GM12878 (cell line): ENCODE data around the gene SIM1. TPM values are rescaled to one million over a fixed set of nuclear protein-coding genes. Genes with fewer than 3 reads are reported as not detected.

Source experiments
- ATAC-seq: fragments of 200-7000 bp; cut with Tn5 transposase; 3 replicates; pipeline ENCODE4 v1.9.1; 2020; ENCODE audit warnings: mild to moderate bottlenecking, moderate library complexity
- BruUV-seq: library from RNA; stranded (reverse); fragments of 400-500 nt; replicated peaks from 2 replicates; lab custom pipeline; 2021; lab: Mats Ljungman, UMichigan
- CTCF ChIA-PET: fragments of 300-600 bp; sonication (Branson Sonifier 250); formaldehyde crosslinking; extraction: SDS; loops from one replicate; lab custom pipeline; 2021; ENCODE audit warnings: inconsistent platforms; lab: Yijun Ruan, JAX
- POLR2A ChIA-PET: fragments of 350-600 bp; formaldehyde crosslinking; extraction: SDS; loops from one replicate; lab custom pipeline; 2021; ENCODE audit warnings: inconsistent platforms; lab: Charles Lee
- RAD21 ChIA-PET: fragments of 300-600 bp; sonication (Branson Sonifier 250); formaldehyde crosslinking; loops from one replicate; lab custom pipeline; 2023; ENCODE audit warnings: antibody characterized with exemption; ENCODE audit not compliant: unreplicated experiment; lab: Charles Lee
- SMC1A ChIA-PET: fragments of 300-600 bp; sonication (Branson Sonifier 250); formaldehyde crosslinking; loops from one replicate; lab custom pipeline; 2023; ENCODE audit not compliant: unreplicated experiment, uncharacterized antibody; lab: Charles Lee
- DNase-seq: peaks from one replicate; pipeline ENCODE4 v3.0.0-alpha.2; 2011; ENCODE audit warnings: low read depth, low spot score
- FAIRE-seq: peaks from 3 replicates; lab custom pipeline; 2011; peaks lifted over from hg19 to GRCh38; lab: Jason Lieb, UNC
- H2AFZ ChIP-seq: 2 replicates; pipeline ENCODE4 v1.6.0; 2011; ENCODE audit warnings: low read depth, low read length, control low read depth; ENCODE audit not compliant: control insufficient read depth
- H3K27ac ChIP-seq: 2 replicates; pipeline ENCODE4 v1.5.1; 2011; ENCODE audit warnings: control low read depth; ENCODE audit not compliant: control insufficient read depth, insufficient read depth
- H3K27me3 ChIP-seq, 2 experiments: replicated peaks in 1 of 2; 2 replicates each; pipeline versions ENCODE4 v1.6.0 to v1.6.1; 2011; ENCODE audit warnings: low read length in 1 of 2; ENCODE audit not compliant: control insufficient read depth in 2 of 2, insufficient read depth in 2 of 2
- H3K36me3 ChIP-seq, 2 experiments: 2 replicates each; pipeline ENCODE4 v1.5.1; 2011; ENCODE audit warnings: low read length in 1 of 2; ENCODE audit not compliant: control insufficient read depth in 2 of 2, insufficient read depth in 2 of 2
- H3K4me1 ChIP-seq: 2 replicates; pipeline ENCODE4 v1.6.1; 2011; ENCODE audit warnings: mild to moderate bottlenecking, low read length, moderate library complexity, mixed read lengths; ENCODE audit not compliant: control insufficient read depth, insufficient read depth
- H3K4me2 ChIP-seq: 2 replicates; pipeline ENCODE4 v1.6.0; 2011; ENCODE audit warnings: control low read depth; ENCODE audit not compliant: control insufficient read depth, insufficient read depth
- H3K4me3 ChIP-seq: fragments of 200-600 bp; sonication (generic); 2 replicates; pipeline ENCODE4 v1.5.1; 2016
- H3K79me2 ChIP-seq: 2 replicates; pipeline ENCODE4 v1.6.0; 2011; ENCODE audit warnings: low read length; ENCODE audit not compliant: control insufficient read depth, insufficient read depth
- H3K9ac ChIP-seq: 2 replicates; pipeline ENCODE4 v1.8.0; 2011; ENCODE audit warnings: low read length, control low read depth, mixed read lengths; ENCODE audit not compliant: control insufficient read depth, insufficient read depth
- H3K9me3 ChIP-seq: replicated peaks from 3 replicates; pipeline ENCODE4 v1.5.1; 2011; ENCODE audit warnings: mild to moderate bottlenecking, low read length; ENCODE audit not compliant: control insufficient read depth, insufficient read depth
- H4K20me1 ChIP-seq: 2 replicates; pipeline ENCODE4 v1.6.0; 2011; ENCODE audit not compliant: control insufficient read depth, insufficient read depth
- BRCA1 ChIP-seq: IDR thresholded peaks from 2 replicates; pipeline ENCODE4 v1.6.1; 2011; ENCODE audit warnings: low read depth, low read length, improper control_type of control experiment
- CREB1 ChIP-seq: IDR thresholded peaks from 2 replicates; pipeline ENCODE4 v1.6.1; 2012; ENCODE audit warnings: low read depth, mild to moderate bottlenecking, inconsistent platforms
- DPF2 ChIP-seq: fragments of 450-650 bp; IDR thresholded peaks from 2 replicates; pipeline ENCODE4 v1.6.1; 2017; ENCODE audit warnings: mild to moderate bottlenecking
- HDGF ChIP-seq: fragments of 450-650 bp; IDR thresholded peaks from 2 replicates; pipeline ENCODE4 v1.6.1; 2016; ENCODE audit warnings: antibody characterized with exemption
- JUNB ChIP-seq: IDR thresholded peaks from 2 replicates; pipeline ENCODE4 v1.6.1; 2016; ENCODE audit warnings: antibody characterized with exemption, mild to moderate bottlenecking
- KAT2A ChIP-seq: conservative IDR thresholded peaks from 2 replicates; pipeline ENCODE4 v1.6.1; 2011; ENCODE audit warnings: low read depth, low read length; ENCODE audit not compliant: control insufficient read depth
- NR2C1 ChIP-seq: fragments of 450-650 bp; IDR thresholded peaks from 2 replicates; pipeline ENCODE4 v1.6.1; 2017; ENCODE audit warnings: antibody characterized with exemption, mild to moderate bottlenecking, moderate library complexity
- SIX5 ChIP-seq: IDR thresholded peaks from 2 replicates; pipeline ENCODE4 v1.6.1; 2011; ENCODE audit warnings: mild to moderate bottlenecking, low read depth, low read length, moderate library complexity; ENCODE audit not compliant: severe bottlenecking
- SREBF2 ChIP-seq: IDR thresholded peaks from 2 replicates; pipeline ENCODE4 v1.6.1; 2012; ENCODE audit warnings: mild to moderate bottlenecking, low read length
- WRNIP1 ChIP-seq: IDR thresholded peaks from 2 replicates; pipeline ENCODE4 v1.6.1; 2011; ENCODE audit warnings: low read depth, low read length, improper control_type of control experiment, borderline replicate concordance
- ZNF217 ChIP-seq: fragments of 450-650 bp; IDR thresholded peaks from 2 replicates; pipeline ENCODE4 v1.6.1; 2017; ENCODE audit warnings: antibody characterized with exemption, mild to moderate bottlenecking
- ZNF24 ChIP-seq: fragments of 450-650 bp; IDR thresholded peaks from 2 replicates; pipeline ENCODE4 v1.6.1; 2017; ENCODE audit warnings: antibody characterized with exemption, mild to moderate bottlenecking
- WGBS: methylation state at CpG from one replicate; pipeline ENCODE4 v1.1.6; 2016; ENCODE audit warnings: low lambda C conversion rate; ENCODE audit not compliant: insufficient replicate concordance, insufficient coverage; ENCODE audit errors: missing lambda C conversion rate; 5-methylcytosine and 5-hydroxymethylcytosine counted together
- in situ Hi-C: fragments of 300-500 bp; cut with MboI; formaldehyde crosslinking; loops from 9 replicates; pipeline ENCODE4 v1.14.3; 2018; ENCODE audit warnings: mixed read lengths
- intact Hi-C: fragments of 100-400 bp; cut with micrococcal nuclease; formaldehyde crosslinking; loops from one replicate; pipeline ENCODE4 v1.14.2; 2022; ENCODE audit not compliant: unreplicated experiment
- polyA plus RNA-seq, 11 experiments: library from polyadenylated mRNA; depleted of rRNA in 4 of 11; unstranded in 6 of 11; stranded (reverse) in 5 of 11; fragments of >200 nt; fragmentation: Nextera tagmentation in 4 of 11; fragmentation: Illumina TruSeq in 1 of 11; extraction: Ambion mirVana in 4 of 11; extraction: Trizol in 1 of 11; gene quantifications; 1 replicate in 1 of 11; 2 replicates in 10 of 11; pipeline versions ENCODE4 v1.2.1 to v1.2.3, GENCODE V29; 2011 to 2016; ENCODE audit warnings: inconsistent platforms in 2 of 11, missing spikeins in 2 of 11, low read depth in 1 of 11
- total RNA-seq, 4 experiments: library from RNA; depleted of rRNA in 3 of 4; stranded (reverse); fragments of >200 nt in 3 of 4; fragmentation: Illumina TruSeq in 1 of 4; extraction: Trizol in 1 of 4; gene quantifications; 2 replicates each; pipeline versions ENCODE4 v1.2.1 to v1.2.3, GENCODE V29; 2013 to 2021
- TF ChIP-seq, protein P1 (sequence below): fragments of 150-350 bp; IDR thresholded peaks from 2 replicates; pipeline ENCODE4 v1.6.1; 2014; ENCODE audit warnings: mild to moderate bottlenecking, low read depth, low read length
- TF ChIP-seq, protein P2 (sequence below): fragments of 450-650 bp; conservative IDR thresholded peaks from 2 replicates; pipeline ENCODE4 v1.6.1; 2017; ENCODE audit warnings: mild to moderate bottlenecking, moderate library complexity
- TF ChIP-seq, protein P3 (sequence below): fragments of 150-350 bp; IDR thresholded peaks from 2 replicates; pipeline ENCODE4 v1.6.1; 2016; ENCODE audit warnings: low read depth, low read length

The SIM1 gene
- total and polyA plus RNA-seq, 10 of the 15 experiments (the other 5 are each of a cell fraction or from before 2014, with no cell fraction given) = not detected

DNA sequence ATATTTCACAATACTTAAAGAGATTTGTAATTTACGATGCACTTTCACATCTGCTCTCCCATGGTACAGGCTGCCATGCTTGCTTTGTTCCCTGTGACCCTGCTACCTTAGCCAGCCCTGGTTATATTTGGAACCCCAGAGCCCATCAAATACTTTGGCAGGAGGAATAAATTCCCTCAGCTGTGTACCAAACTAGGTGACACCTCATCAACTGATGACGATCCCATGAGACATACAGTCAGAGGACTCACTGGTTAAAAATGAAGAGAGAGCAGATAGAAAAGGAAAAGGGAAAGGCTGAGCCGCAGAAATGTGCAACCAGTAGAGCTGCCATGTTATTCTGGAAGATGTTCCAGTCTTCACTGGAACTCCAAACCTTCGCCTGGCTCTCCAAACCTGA lies 120.0 kb downstream of the SIM1 start:
- H3K9ac ChIP-seq = no peak overlapping the region
- no peak overlapping the region for H3K4me3 ChIP-seq
- BruUV-seq = no TSS peak
- H3K27ac ChIP-seq = no peak overlapping the region
- 49% methylated on average over 4 of the region's 4 CpGs for WGBS
- no peaks in the 10 kb centered on the region for H3K9me3 ChIP-seq
- ChIA-PET POLR2A (no interaction called here), RAD21 (no interaction called here), SMC1A (interaction anchor here (0.8 kb wide), 1 partner anchor 23 kb away, joined by 3 read pairs; no protein-coding TSS in a partner anchor), CTCF (interaction anchor here (1.0 kb wide), 1 partner anchor 228 kb away, joined by 3 read pairs; no protein-coding TSS in a partner anchor)
- no peaks in the 10 kb centered on the region for H3K36me3 ChIP-seq
- intact Hi-C loops (no loop called here), in situ Hi-C loops (no loop called here)
- no peaks in the 10 kb centered on the region for H3K79me2 ChIP-seq
- no peak for ATAC-seq
- no peak for FAIRE-seq
- no peaks in the 10 kb centered on the region; a peak in 1 of 4 replicates for H3K27me3 ChIP-seq
- no peaks in the 10 kb centered on the region for H4K20me1 ChIP-seq
- no peak for DNase-seq
- no peaks in the 10 kb centered on the region for H3K4me1 ChIP-seq
- H2AFZ ChIP-seq = no peak overlapping the region
- no peak overlapping the region for H3K4me2 ChIP-seq
- no peak for TF ChIP-seq CREB1
- TF ChIP-seq SREBF2 = no peak
- no peak for TF ChIP-seq DPF2
- no peak for TF ChIP-seq NR2C1
- no peak for TF ChIP-seq JUNB
- TF ChIP-seq KAT2A = no peak
- no peak for TF ChIP-seq WRNIP1
- TF ChIP-seq HDGF = no peak
- TF ChIP-seq, protein P1, sequence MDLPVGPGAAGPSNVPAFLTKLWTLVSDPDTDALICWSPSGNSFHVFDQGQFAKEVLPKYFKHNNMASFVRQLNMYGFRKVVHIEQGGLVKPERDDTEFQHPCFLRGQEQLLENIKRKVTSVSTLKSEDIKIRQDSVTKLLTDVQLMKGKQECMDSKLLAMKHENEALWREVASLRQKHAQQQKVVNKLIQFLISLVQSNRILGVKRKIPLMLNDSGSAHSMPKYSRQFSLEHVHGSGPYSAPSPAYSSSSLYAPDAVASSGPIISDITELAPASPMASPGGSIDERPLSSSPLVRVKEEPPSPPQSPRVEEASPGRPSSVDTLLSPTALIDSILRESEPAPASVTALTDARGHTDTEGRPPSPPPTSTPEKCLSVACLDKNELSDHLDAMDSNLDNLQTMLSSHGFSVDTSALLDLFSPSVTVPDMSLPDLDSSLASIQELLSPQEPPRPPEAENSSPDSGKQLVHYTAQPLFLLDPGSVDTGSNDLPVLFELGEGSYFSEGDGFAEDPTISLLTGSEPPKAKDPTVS = no peak
- TF ChIP-seq, protein P2, sequence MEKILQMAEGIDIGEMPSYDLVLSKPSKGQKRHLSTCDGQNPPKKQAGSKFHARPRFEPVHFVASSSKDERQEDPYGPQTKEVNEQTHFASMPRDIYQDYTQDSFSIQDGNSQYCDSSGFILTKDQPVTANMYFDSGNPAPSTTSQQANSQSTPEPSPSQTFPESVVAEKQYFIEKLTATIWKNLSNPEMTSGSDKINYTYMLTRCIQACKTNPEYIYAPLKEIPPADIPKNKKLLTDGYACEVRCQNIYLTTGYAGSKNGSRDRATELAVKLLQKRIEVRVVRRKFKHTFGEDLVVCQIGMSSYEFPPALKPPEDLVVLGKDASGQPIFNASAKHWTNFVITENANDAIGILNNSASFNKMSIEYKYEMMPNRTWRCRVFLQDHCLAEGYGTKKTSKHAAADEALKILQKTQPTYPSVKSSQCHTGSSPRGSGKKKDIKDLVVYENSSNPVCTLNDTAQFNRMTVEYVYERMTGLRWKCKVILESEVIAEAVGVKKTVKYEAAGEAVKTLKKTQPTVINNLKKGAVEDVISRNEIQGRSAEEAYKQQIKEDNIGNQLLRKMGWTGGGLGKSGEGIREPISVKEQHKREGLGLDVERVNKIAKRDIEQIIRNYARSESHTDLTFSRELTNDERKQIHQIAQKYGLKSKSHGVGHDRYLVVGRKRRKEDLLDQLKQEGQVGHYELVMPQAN = no peak
- TF ChIP-seq ZNF217 = no peak
- no peak for TF ChIP-seq BRCA1
- no peak for TF ChIP-seq ZNF24
- no peak for TF ChIP-seq SIX5
- TF ChIP-seq, protein P3, sequence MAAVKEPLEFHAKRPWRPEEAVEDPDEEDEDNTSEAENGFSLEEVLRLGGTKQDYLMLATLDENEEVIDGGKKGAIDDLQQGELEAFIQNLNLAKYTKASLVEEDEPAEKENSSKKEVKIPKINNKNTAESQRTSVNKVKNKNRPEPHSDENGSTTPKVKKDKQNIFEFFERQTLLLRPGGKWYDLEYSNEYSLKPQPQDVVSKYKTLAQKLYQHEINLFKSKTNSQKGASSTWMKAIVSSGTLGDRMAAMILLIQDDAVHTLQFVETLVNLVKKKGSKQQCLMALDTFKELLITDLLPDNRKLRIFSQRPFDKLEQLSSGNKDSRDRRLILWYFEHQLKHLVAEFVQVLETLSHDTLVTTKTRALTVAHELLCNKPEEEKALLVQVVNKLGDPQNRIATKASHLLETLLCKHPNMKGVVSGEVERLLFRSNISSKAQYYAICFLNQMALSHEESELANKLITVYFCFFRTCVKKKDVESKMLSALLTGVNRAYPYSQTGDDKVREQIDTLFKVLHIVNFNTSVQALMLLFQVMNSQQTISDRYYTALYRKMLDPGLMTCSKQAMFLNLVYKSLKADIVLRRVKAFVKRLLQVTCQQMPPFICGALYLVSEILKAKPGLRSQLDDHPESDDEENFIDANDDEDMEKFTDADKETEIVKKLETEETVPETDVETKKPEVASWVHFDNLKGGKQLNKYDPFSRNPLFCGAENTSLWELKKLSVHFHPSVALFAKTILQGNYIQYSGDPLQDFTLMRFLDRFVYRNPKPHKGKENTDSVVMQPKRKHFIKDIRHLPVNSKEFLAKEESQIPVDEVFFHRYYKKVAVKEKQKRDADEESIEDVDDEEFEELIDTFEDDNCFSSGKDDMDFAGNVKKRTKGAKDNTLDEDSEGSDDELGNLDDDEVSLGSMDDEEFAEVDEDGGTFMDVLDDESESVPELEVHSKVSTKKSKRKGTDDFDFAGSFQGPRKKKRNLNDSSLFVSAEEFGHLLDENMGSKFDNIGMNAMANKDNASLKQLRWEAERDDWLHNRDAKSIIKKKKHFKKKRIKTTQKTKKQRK = no peak
